MCF 10A (cell line): Measurements from ENCODE around the gene LAMB4. TPM values are rescaled to one million over a fixed set of nuclear protein-coding genes. Genes with fewer than 3 reads are reported as not detected.

Source experiments
- BruUV-seq: library from RNA; stranded (reverse); fragments of 400-500 nt; replicated peaks from 2 replicates; lab custom pipeline; 2021; lab: Mats Ljungman, UMichigan
- CTCF ChIA-PET: fragments of 300-600 bp; sonication (Branson Sonifier 250); formaldehyde crosslinking; extraction: SDS; loops from one replicate; lab custom pipeline; 2021; ENCODE audit warnings: antibody characterized with exemption, inconsistent platforms; lab: Yijun Ruan, JAX
- POLR2A ChIA-PET: fragments of 300-600, 350-650 bp; sonication (Branson Sonifier 250); formaldehyde crosslinking; extraction: SDS; loops from one replicate; lab custom pipeline; 2020; ENCODE audit warnings: antibody characterized with exemption, inconsistent platforms; lab: Yijun Ruan, JAX
- DNase-seq: peaks from one replicate; pipeline ENCODE4 v3.0.0-alpha.2; 2018; ENCODE audit not compliant: unreplicated experiment
- H3K27ac Mint-ChIP-seq: one replicate; pipeline ENCODE4 v1.8.0; 2022; ENCODE audit warnings: mild to moderate bottlenecking, low read depth, mixed read lengths; ENCODE audit not compliant: unreplicated experiment
- H3K27me3 Mint-ChIP-seq: one replicate; pipeline ENCODE4 v1.8.0; 2022; ENCODE audit warnings: mixed read lengths; ENCODE audit not compliant: insufficient read depth, unreplicated experiment
- H3K36me3 Mint-ChIP-seq: one replicate; pipeline ENCODE4 v1.8.0; 2022; ENCODE audit warnings: mild to moderate bottlenecking, moderate library complexity, mixed read lengths; ENCODE audit not compliant: insufficient read depth, unreplicated experiment
- H3K4me1 Mint-ChIP-seq: one replicate; pipeline ENCODE4 v1.8.0; 2022; ENCODE audit warnings: mixed read lengths; ENCODE audit not compliant: insufficient read depth, unreplicated experiment
- H3K4me3 Mint-ChIP-seq: one replicate; pipeline ENCODE4 v1.8.0; 2022; ENCODE audit warnings: mild to moderate bottlenecking, moderate library complexity, mixed read lengths; ENCODE audit not compliant: unreplicated experiment
- H3K9me3 Mint-ChIP-seq: one replicate; pipeline ENCODE4 v1.8.0; 2022; ENCODE audit warnings: mixed read lengths; ENCODE audit not compliant: unreplicated experiment
- intact Hi-C: fragments of 100-400 bp; cut with micrococcal nuclease; formaldehyde crosslinking; loops from 2 replicates; pipeline ENCODE4 v1.14.1; 2022
- total RNA-seq: library from RNA; stranded (reverse); gene quantifications from 2 replicates; pipeline ENCODE4 v1.2.3, GENCODE V29; 2022
- TF ChIP-seq, protein P1 (sequence below): fragments of 200-600 bp; IDR thresholded peaks from one replicate; pipeline ENCODE4 v1.8.0; 2022; ENCODE audit warnings: antibody characterized with exemption, mild to moderate bottlenecking; ENCODE audit not compliant: unreplicated experiment

Gene LAMB4
- total RNA-seq, 1 experiment from 2014 or later, result 0.35 TPM

DNA sequence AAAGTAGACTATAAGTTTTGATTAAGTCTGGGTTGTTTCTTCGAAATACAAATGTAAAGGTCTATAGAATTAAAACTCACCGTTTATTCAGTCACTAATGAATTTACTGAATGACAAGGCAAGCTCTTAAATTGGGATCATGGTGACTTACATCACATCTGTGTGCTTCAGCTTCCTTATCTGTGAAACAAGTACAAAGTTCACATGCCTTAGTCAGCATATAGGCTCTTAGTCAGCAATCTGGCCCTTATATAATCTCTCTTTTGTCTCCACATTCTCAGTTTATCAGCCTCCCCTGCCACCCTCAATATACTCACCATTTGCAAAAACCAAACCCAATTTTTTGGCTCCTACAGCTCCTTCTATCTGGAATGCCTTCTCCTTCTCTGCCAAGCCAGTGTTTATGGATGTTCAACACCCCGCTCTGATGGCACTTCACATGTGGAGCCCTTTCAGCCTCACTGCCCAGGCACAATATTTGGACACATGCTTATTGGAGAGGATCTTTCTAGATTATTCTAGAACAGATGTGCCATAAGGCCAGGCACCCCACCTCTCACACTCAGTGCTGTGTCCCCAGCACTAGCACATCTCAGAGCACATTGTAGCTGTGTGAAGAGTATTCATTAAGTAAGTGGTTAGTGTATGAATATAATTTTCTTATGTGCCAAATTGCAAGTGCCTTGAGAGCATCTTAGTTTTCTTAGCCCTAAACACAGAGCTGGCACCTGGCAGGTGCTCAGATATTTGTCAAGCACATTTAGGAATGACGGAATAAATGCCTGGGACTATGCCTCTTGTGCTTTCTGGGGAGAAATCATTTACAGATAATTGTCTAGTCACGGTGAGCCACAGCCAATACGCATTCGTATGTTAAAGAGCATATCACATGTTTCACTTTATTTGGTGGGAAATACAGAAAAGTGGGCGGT is 117.4 kb downstream of the LAMB4 start:
- no peak overlapping the region for H3K4me3 Mint-ChIP-seq

DNA sequence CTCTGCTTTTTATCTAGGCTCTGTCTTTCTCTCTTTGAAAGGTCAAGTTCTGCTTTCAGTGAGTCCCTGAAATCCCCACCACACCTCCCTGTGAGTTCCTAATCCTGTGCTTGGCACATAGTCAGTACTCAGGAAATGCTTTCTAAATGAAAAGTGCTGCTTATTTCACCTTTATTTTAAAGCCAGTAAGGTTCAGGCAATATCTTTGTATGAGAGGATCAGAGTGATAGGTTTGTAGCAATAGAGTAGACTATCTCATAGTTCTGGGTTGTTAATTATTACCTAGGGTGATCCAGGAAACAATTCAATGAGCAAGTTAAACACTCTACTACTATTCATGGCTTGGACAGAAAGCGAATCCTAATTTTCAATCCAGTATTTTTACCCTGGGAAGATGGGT is 119.8 kb downstream of the LAMB4 start:
- Mint-ChIP-seq H3K36me3 (no peaks in the 10 kb centered on the region), H3K27ac (no peak overlapping the region), H3K4me3 (no peak overlapping the region), H3K27me3 (no peaks in the 10 kb centered on the region), H3K4me1 (no peaks in the 10 kb centered on the region), H3K9me3 (no peaks in the 10 kb centered on the region)
- intact Hi-C loops, result loop anchor here (10.0 kb wide), 1 partner anchor 116 kb away; the partner anchor contains the start of gene DLD
- ChIA-PET CTCF (no interaction called here), POLR2A (no interaction called here)
- no peak for DNase-seq
- no TSS peak for BruUV-seq
- TF ChIP-seq, protein P1, sequence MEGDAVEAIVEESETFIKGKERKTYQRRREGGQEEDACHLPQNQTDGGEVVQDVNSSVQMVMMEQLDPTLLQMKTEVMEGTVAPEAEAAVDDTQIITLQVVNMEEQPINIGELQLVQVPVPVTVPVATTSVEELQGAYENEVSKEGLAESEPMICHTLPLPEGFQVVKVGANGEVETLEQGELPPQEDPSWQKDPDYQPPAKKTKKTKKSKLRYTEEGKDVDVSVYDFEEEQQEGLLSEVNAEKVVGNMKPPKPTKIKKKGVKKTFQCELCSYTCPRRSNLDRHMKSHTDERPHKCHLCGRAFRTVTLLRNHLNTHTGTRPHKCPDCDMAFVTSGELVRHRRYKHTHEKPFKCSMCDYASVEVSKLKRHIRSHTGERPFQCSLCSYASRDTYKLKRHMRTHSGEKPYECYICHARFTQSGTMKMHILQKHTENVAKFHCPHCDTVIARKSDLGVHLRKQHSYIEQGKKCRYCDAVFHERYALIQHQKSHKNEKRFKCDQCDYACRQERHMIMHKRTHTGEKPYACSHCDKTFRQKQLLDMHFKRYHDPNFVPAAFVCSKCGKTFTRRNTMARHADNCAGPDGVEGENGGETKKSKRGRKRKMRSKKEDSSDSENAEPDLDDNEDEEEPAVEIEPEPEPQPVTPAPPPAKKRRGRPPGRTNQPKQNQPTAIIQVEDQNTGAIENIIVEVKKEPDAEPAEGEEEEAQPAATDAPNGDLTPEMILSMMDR, result no peak

More for the DNA sequence above, 117.4 kb downstream of the LAMB4 start:
- ChIA-PET CTCF (interaction anchor here (0.8 kb wide), 1 partner anchor 9 kb away, joined by 3 read pairs; no protein-coding TSS in a partner anchor), POLR2A (interaction anchor here (0.6 to 1.5 kb wide), 5 partner anchors 11 to 94 kb away, joined by 3 to 4 read pairs (median 3); no protein-coding TSS in a partner anchor)
- Mint-ChIP-seq H3K27me3 (no peaks in the 10 kb centered on the region), H3K9me3 (no peaks in the 10 kb centered on the region), H3K36me3 (no peaks in the 10 kb centered on the region), H3K4me1 (peaks cover 11% of the 10 kb centered on the region), H3K27ac (no peak overlapping the region)
- intact Hi-C loops, result loop anchor here (10.0 kb wide), 1 partner anchor 118 kb away; the partner anchor contains the start of gene DLD
- DNase-seq, result no peak
- no TSS peak for BruUV-seq
- TF ChIP-seq, protein P1, result no peak

DNA sequence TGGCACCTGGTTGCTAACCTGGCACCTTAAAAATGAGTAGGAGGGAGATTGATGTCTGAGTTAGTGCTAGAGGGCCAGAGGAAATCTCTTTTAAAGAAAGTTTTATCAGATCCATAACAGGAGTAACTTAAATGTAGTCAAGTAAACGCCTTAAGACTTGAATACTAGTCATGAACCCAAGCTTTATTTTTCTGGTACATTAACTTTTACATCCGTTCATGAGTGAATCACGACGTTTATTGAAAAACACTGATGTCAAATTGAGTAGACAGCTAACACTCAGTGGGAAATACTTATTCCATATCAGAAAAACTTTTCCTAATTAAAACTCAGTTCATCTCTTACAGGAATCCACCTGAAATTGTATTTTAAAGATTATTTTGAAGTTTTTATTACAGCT is 120.3 kb downstream of the LAMB4 start:
- TF ChIP-seq, protein P1, result no peak
- POLR2A ChIA-PET, result no interaction called here
- no peaks in the 10 kb centered on the region for H3K27me3 Mint-ChIP-seq
- no peaks in the 10 kb centered on the region for H3K9me3 Mint-ChIP-seq
- no peak overlapping the region for H3K27ac Mint-ChIP-seq
- intact Hi-C loops, result loop anchor here (10.0 kb wide), 1 partner anchor 115 kb away; the partner anchor contains the start of gene DLD
- no peak overlapping the region for H3K4me3 Mint-ChIP-seq
- CTCF ChIA-PET, result no interaction called here
- H3K36me3 Mint-ChIP-seq, result no peaks in the 10 kb centered on the region
- H3K4me1 Mint-ChIP-seq, result no peaks in the 10 kb centered on the region
- BruUV-seq, result no TSS peak
- DNase-seq, result no peak

DNA sequence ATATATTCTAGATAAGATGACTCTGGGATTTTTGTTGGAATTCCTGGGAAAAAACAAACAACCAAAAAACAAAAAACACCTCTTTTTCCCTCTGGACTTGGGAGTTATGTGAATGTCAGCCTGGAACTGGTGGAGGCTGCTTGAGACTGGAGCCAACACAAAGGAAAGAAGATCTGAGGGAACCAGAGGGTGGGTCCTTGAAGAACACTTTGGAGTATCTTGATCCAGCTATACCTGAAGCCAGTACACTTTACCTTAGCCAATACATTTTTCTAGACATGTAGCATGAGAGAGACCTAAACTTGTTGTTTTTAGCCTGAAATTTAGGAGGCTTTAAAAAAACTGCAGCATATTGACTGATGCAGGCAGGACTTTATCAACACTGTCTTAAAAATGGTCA is 121.3 kb downstream of the LAMB4 start:
- Mint-ChIP-seq H3K9me3 (no peaks in the 10 kb centered on the region), H3K27ac (no peak overlapping the region), H3K4me3 (no peak overlapping the region), H3K36me3 (no peaks in the 10 kb centered on the region), H3K27me3 (no peaks in the 10 kb centered on the region), H3K4me1 (peaks cover 4% of the 10 kb centered on the region)
- DNase-seq, result no peak
- POLR2A ChIA-PET, result no interaction called here
- CTCF ChIA-PET, result interaction anchor here (0.7 kb wide), 1 partner anchor 694 kb away, joined by 5 read pairs; no protein-coding TSS in a partner anchor
- TF ChIP-seq, protein P1, result no peak
- no TSS peak for BruUV-seq
- intact Hi-C loops, result no loop called here
